Parathyroid adenoma (tissue), 2 donors: Measurements from ENCODE around the gene NXPH2.
"Not testable (repeated sequence)": the region's sequence is repeated elsewhere in the genome, so short reads cannot be mapped to it uniquely, and the experiment has no call there.

Experiments used
- H2AFZ ChIP-seq: fragments of 300-600 bp; sonication (generic); one replicate; pipeline ENCODE4 v1.7.0; 2017; ENCODE audit warnings: antibody characterized with exemption, mild to moderate bottlenecking
- H3K27ac ChIP-seq: fragments of 300-600 bp; sonication (generic); one replicate; pipeline ENCODE4 v1.7.0; 2017
- H3K27me3 ChIP-seq: fragments of 300-600 bp; sonication (generic); one replicate; pipeline ENCODE4 v1.7.0; 2017; ENCODE audit warnings: low read length; ENCODE audit not compliant: control insufficient read depth, insufficient read depth
- H3K36me3 ChIP-seq: fragments of 300-600 bp; sonication (generic); one replicate; pipeline ENCODE4 v1.7.0; 2017; ENCODE audit warnings: low read length; ENCODE audit not compliant: control insufficient read depth, insufficient read depth
- H3K4me1 ChIP-seq: fragments of 300-600 bp; sonication (generic); one replicate; pipeline ENCODE4 v1.7.0; 2017; ENCODE audit warnings: control low read depth
- H3K4me2 ChIP-seq: fragments of 300-600 bp; sonication (generic); one replicate; pipeline ENCODE4 v1.7.0; 2017; ENCODE audit warnings: low read length
- H3K4me3 ChIP-seq: fragments of 300-600 bp; sonication (generic); one replicate; pipeline ENCODE4 v1.7.0; 2017; ENCODE audit warnings: low read depth, low read length
- H3K79me2 ChIP-seq: fragments of 300-600 bp; sonication (generic); one replicate; pipeline ENCODE4 v1.7.0; 2017; ENCODE audit warnings: control low read depth
- H3K9ac ChIP-seq: fragments of 300-600 bp; sonication (generic); one replicate; pipeline ENCODE4 v1.7.0; 2017; ENCODE audit warnings: mild to moderate bottlenecking
- H3K9me3 ChIP-seq: fragments of 300-600 bp; sonication (generic); one replicate; pipeline ENCODE4 v1.7.0; 2017; ENCODE audit warnings: low read length; ENCODE audit not compliant: control insufficient read depth
- TF ChIP-seq, protein P1 (sequence below): fragments of 300-600 bp; sonication (generic); IDR thresholded peaks from one replicate; pipeline ENCODE4 v1.7.0; 2017; ENCODE audit warnings: antibody characterized with exemption, mild to moderate bottlenecking
- donor health status: primary hyperparathyroidism.

The NXPH2 gene

DNA sequence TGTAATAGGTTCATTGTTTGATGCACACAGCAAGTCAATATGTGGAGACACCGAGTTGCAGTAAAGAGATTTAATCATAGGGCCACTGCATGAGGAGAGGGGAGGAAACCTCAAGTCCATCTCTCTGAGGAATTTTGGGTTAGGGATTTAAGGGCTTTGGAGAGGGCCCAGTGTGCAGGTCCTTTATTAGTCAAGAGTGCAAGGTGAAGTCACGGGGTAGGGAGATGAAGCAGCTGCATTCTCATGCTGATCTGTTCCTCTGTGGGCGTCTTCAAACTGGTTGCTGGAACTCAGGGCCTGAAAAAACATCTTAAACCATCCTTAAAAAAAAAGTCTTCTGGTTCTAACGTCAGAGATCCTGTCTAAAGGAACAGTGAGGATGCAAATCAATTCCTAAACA is 131.6 kb downstream of the NXPH2 start:
- Histone ChIP-seq H3K4me1 (no peaks in the 10 kb centered on the region), H3K4me2 (no peak overlapping the region), H3K9ac (no peak overlapping the region), H3K27me3 (no peaks in the 10 kb centered on the region), H2AFZ (no peak overlapping the region), H3K27ac (no peak overlapping the region), H3K4me3 (no peak overlapping the region), H3K36me3 (no peaks in the 10 kb centered on the region), H3K79me2 (no peaks in the 10 kb centered on the region), H3K9me3 (no peaks in the 10 kb centered on the region)
- TF ChIP-seq, protein P1, sequence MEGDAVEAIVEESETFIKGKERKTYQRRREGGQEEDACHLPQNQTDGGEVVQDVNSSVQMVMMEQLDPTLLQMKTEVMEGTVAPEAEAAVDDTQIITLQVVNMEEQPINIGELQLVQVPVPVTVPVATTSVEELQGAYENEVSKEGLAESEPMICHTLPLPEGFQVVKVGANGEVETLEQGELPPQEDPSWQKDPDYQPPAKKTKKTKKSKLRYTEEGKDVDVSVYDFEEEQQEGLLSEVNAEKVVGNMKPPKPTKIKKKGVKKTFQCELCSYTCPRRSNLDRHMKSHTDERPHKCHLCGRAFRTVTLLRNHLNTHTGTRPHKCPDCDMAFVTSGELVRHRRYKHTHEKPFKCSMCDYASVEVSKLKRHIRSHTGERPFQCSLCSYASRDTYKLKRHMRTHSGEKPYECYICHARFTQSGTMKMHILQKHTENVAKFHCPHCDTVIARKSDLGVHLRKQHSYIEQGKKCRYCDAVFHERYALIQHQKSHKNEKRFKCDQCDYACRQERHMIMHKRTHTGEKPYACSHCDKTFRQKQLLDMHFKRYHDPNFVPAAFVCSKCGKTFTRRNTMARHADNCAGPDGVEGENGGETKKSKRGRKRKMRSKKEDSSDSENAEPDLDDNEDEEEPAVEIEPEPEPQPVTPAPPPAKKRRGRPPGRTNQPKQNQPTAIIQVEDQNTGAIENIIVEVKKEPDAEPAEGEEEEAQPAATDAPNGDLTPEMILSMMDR = no peak

DNA sequence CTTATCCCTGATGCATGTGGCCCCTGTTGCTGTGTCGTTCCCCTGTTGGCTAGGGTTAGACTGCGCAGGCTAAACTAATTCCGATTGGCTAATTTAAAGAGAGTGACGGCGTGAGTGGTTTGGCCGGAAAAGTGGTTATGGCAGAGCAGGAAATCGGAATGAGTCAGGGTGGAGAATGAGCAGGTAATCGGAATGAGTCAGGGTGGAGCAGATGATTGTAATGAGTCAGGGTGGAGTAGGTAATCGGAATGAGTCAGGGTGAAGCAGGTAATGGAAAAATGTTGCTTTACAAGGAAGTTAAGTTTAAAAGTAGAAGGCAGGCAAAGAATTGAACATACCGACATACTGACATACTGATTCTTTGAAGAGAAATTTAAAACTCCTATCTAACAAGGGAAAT is 135.4 kb downstream of the NXPH2 start:
- not testable (repeated sequence) for H3K79me2 ChIP-seq, H3K27ac ChIP-seq, H3K4me1 ChIP-seq, H3K9me3 ChIP-seq, H2AFZ ChIP-seq, H3K9ac ChIP-seq, H3K4me3 ChIP-seq, H3K4me2 ChIP-seq, H3K27me3 ChIP-seq, H3K36me3 ChIP-seq

- no peaks in the 10 kb centered on the region for H3K79me2 ChIP-seq
- H3K9ac ChIP-seq = no peak overlapping the region
- no peak overlapping the region for H3K27ac ChIP-seq
- H3K4me1 ChIP-seq = no peaks in the 10 kb centered on the region
- no peak overlapping the region for H3K4me3 ChIP-seq
- H3K27me3 ChIP-seq = no peaks in the 10 kb centered on the region
- no peaks in the 10 kb centered on the region for H3K9me3 ChIP-seq
- no peak overlapping the region for H3K4me2 ChIP-seq
- TF ChIP-seq, protein P1 = no peak
- H2AFZ ChIP-seq = no peak overlapping the region
- no peaks in the 10 kb centered on the region for H3K36me3 ChIP-seq
These were observed 139.1 kb downstream of the NXPH2 start for GRCh38 chr2:138640921-138641676.

- H3K9ac ChIP-seq = no peak overlapping the region
- H3K4me1 ChIP-seq = no peaks in the 10 kb centered on the region
- H3K9me3 ChIP-seq = no peaks in the 10 kb centered on the region
These were observed 142.5 kb downstream of the NXPH2 start for GRCh38 chr2:138637686-138638085.

GRCh38 chr2:138637061-138637460 is 143.1 kb downstream of the NXPH2 start:
- H3K9ac ChIP-seq = no peak overlapping the region
- TF ChIP-seq, protein P1 = no peak
- no peaks in the 10 kb centered on the region for H3K4me1 ChIP-seq
- H3K27me3 ChIP-seq = no peaks in the 10 kb centered on the region
- H3K9me3 ChIP-seq = no peaks in the 10 kb centered on the region
- H3K36me3 ChIP-seq = no peaks in the 10 kb centered on the region
- no peak overlapping the region for H3K4me2 ChIP-seq
- no peaks in the 10 kb centered on the region for H3K79me2 ChIP-seq
- H3K27ac ChIP-seq = no peak overlapping the region
- H2AFZ ChIP-seq = no peak overlapping the region
- H3K4me3 ChIP-seq = no peak overlapping the region

More at GRCh38 chr2:138637686-138638085, 142.5 kb downstream of the NXPH2 start:
- Histone ChIP-seq H3K27ac (no peak overlapping the region), H3K27me3 (no peaks in the 10 kb centered on the region), H3K4me2 (no peak overlapping the region), H3K36me3 (no peaks in the 10 kb centered on the region), H3K4me3 (no peak overlapping the region), H2AFZ (no peak overlapping the region), H3K79me2 (no peaks in the 10 kb centered on the region)
- TF ChIP-seq, protein P1 = no peak
